Panc1 (cell line): Measurements from ENCODE around the gene MOGAT3. TPM values are rescaled to one million over a fixed set of nuclear protein-coding genes. Genes with fewer than 3 reads are reported as not detected.

Source experiments
- ATAC-seq: fragments of 200-7000 bp; cut with Tn5 transposase; 2 replicates; pipeline ENCODE4 v1.9.1; 2020; ENCODE audit warnings: mild to moderate bottlenecking, moderate library complexity
- BruUV-seq: library from RNA; stranded (reverse); fragments of 400-500 nt; replicated peaks from 2 replicates; lab custom pipeline; 2021; lab: Mats Ljungman, UMichigan
- CTCF ChIA-PET: fragments of 300-600 bp; sonication (Branson Sonifier 250); formaldehyde crosslinking; loops from one replicate; lab custom pipeline; 2022; ENCODE audit warnings: antibody characterized with exemption; lab: Charles Lee
- POLR2A ChIA-PET: fragments of 300-600 bp; sonication (Branson Sonifier 250); formaldehyde crosslinking; loops from one replicate; lab custom pipeline; 2022; ENCODE audit warnings: antibody characterized with exemption; lab: Charles Lee
- DNase-seq: peaks from one replicate; pipeline ENCODE4 v3.0.0-alpha.2; 2010; ENCODE audit warnings: low read depth, low spot score
- H3K27ac ChIP-seq: 2 replicates; pipeline ENCODE4 v1.5.1; 2011; ENCODE audit warnings: mild to moderate bottlenecking, low read length, inconsistent platforms
- H3K27me3 ChIP-seq: fragments of 200-500 bp; sonication (Bioruptor generic); 2 replicates; pipeline ENCODE4 v1.6.0; 2014; ENCODE audit warnings: low read length, inconsistent platforms; ENCODE audit not compliant: control insufficient read depth, insufficient read depth
- H3K36me3 ChIP-seq: fragments of 200-500 bp; sonication (Bioruptor generic); 2 replicates; pipeline ENCODE4 v1.5.1; 2014; ENCODE audit warnings: inconsistent platforms, mild to moderate bottlenecking, low read length, moderate library complexity; ENCODE audit not compliant: control insufficient read depth, insufficient read depth
- H3K4me1 ChIP-seq: 2 replicates; pipeline ENCODE4 v1.5.1; 2011; ENCODE audit warnings: inconsistent platforms, mild to moderate bottlenecking, low read length, moderate library complexity; ENCODE audit not compliant: control insufficient read depth, insufficient read depth
- H3K4me3 ChIP-seq, 2 experiments: 2 replicates each; pipeline ENCODE4 v1.5.1; 2011 to 2012; ENCODE audit warnings: low read depth in 2 of 2, low read length in 2 of 2, mild to moderate bottlenecking in 2 of 2, inconsistent platforms in 1 of 2, moderate library complexity in 1 of 2
- H3K9me3 ChIP-seq: fragments of 200-500 bp; sonication (Bioruptor generic); 2 replicates; pipeline ENCODE4 v1.5.1; 2014; ENCODE audit warnings: low read depth, mild to moderate bottlenecking, inconsistent platforms, low read length, moderate library complexity; ENCODE audit not compliant: control insufficient read depth, insufficient read depth
- POLR2AphosphoS5 ChIP-seq: IDR thresholded peaks from 2 replicates; pipeline ENCODE4 v1.6.1; 2012; ENCODE audit warnings: mild to moderate bottlenecking, low read depth, low read length, moderate library complexity
- SIN3A ChIP-seq: IDR thresholded peaks from 2 replicates; pipeline ENCODE4 v1.6.1; 2012; ENCODE audit warnings: low read depth, mild to moderate bottlenecking, low read length, moderate library complexity, borderline replicate concordance; ENCODE audit not compliant: insufficient read depth
- TCF7L2 ChIP-seq: IDR thresholded peaks from 2 replicates; pipeline ENCODE4 v1.6.1; 2011; ENCODE audit warnings: mild to moderate bottlenecking, low read depth, low read length, inconsistent platforms
- in situ Hi-C: cut with HindIII; loops from 2 replicates; pipeline ENCODE4 v1.10.0; 2016; ENCODE audit warnings: low sequenced_read_pairs, low pct_unique_long_range_greater_than_20kb
- intact Hi-C: fragments of 100-400 bp; cut with micrococcal nuclease; formaldehyde crosslinking; loops from one replicate; pipeline ENCODE4 v1.10.0; 2022; ENCODE audit not compliant: unreplicated experiment
- total RNA-seq: library from RNA; stranded (reverse); gene quantifications from one replicate; pipeline ENCODE4 v1.2.1, GENCODE V29; 2021; ENCODE audit not compliant: unreplicated experiment
- TF ChIP-seq, protein P1 (sequence below): fragments of 450-650 bp; IDR thresholded peaks from 2 replicates; pipeline ENCODE4 v1.5.1; 2017; ENCODE audit warnings: mild to moderate bottlenecking
- TF ChIP-seq, protein P2 (sequence below), 2 experiments: IDR thresholded peaks; 2 replicates each; pipeline ENCODE4 v1.6.1; 2011 to 2012; ENCODE audit warnings: low read depth in 2 of 2, control low read depth in 1 of 2, low read length in 1 of 2, mild to moderate bottlenecking in 1 of 2, moderate library complexity in 1 of 2; ENCODE audit not compliant: insufficient read depth in 1 of 2

Gene MOGAT3
- total RNA-seq, 1 experiment from 2014 or later = 0.23 TPM

DNA sequence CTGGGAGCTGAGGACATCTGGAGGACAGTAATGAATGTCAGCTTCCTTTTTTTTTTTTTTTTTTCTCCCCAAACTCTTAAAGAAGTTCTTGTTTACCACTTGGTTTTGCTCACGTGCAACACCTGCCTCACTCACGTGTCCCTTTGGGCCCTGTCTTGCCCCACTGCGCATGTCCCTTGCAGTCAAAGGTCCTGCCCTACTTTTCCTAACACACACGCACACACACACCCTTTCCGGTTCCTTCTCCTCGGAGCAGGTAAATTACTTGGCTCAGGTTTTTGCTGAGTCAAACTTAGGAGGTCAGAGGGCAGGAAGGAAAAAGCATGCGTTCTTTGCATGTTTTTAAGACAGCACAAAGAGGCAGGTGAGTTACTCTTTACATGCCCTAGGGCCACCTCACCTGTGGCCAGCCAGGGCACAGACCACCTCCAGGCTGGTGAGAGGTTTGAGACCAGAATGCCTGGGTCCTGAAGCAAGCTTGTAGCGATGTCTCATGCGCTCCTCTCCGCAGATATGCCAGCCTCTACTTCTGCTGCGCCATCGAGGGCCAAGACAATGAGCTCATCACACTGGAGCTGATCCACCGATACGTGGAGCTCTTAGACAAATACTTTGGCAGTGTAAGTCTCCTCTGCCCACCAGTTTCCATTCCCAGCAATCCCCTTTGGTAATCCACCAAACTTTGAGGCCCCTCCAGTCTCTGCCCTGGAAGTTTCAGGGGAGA is 43.8 kb downstream of the MOGAT3 start:
- H3K4me3 ChIP-seq = no peak overlapping the region
- DNase-seq (no peak), ATAC-seq (no peak)

DNA sequence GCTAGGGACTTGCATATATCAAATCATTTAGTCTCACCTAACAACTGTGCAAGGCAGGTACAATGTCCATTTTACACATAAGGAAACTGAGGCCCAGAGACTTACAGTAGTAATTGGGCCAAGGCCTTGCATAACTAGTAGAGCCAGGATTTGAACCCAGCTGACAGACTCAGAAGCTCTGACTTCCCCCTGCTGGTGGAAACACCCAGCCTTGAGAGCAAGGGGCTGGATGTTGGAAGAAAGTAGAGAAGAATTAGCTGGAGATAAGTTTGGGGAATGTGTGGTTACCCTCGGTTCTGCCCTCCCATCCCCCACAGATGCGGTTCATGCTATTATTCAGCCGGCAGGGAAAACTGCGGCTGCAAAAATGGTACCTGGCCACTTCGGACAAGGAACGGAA is 44.6 kb downstream of the MOGAT3 start:
- in situ Hi-C loops = no loop called here
- no TSS peak for BruUV-seq
- no peaks in the 10 kb centered on the region; the same call in none of the 2 replicates for H3K36me3 ChIP-seq
- TF ChIP-seq, protein P1, sequence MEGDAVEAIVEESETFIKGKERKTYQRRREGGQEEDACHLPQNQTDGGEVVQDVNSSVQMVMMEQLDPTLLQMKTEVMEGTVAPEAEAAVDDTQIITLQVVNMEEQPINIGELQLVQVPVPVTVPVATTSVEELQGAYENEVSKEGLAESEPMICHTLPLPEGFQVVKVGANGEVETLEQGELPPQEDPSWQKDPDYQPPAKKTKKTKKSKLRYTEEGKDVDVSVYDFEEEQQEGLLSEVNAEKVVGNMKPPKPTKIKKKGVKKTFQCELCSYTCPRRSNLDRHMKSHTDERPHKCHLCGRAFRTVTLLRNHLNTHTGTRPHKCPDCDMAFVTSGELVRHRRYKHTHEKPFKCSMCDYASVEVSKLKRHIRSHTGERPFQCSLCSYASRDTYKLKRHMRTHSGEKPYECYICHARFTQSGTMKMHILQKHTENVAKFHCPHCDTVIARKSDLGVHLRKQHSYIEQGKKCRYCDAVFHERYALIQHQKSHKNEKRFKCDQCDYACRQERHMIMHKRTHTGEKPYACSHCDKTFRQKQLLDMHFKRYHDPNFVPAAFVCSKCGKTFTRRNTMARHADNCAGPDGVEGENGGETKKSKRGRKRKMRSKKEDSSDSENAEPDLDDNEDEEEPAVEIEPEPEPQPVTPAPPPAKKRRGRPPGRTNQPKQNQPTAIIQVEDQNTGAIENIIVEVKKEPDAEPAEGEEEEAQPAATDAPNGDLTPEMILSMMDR = no peak; the same call in 1 of the 2 replicates
- TF ChIP-seq TCF7L2 (no peak), POLR2AphosphoS5 (no peak), SIN3A (no peak)
- TF ChIP-seq, protein P2, sequence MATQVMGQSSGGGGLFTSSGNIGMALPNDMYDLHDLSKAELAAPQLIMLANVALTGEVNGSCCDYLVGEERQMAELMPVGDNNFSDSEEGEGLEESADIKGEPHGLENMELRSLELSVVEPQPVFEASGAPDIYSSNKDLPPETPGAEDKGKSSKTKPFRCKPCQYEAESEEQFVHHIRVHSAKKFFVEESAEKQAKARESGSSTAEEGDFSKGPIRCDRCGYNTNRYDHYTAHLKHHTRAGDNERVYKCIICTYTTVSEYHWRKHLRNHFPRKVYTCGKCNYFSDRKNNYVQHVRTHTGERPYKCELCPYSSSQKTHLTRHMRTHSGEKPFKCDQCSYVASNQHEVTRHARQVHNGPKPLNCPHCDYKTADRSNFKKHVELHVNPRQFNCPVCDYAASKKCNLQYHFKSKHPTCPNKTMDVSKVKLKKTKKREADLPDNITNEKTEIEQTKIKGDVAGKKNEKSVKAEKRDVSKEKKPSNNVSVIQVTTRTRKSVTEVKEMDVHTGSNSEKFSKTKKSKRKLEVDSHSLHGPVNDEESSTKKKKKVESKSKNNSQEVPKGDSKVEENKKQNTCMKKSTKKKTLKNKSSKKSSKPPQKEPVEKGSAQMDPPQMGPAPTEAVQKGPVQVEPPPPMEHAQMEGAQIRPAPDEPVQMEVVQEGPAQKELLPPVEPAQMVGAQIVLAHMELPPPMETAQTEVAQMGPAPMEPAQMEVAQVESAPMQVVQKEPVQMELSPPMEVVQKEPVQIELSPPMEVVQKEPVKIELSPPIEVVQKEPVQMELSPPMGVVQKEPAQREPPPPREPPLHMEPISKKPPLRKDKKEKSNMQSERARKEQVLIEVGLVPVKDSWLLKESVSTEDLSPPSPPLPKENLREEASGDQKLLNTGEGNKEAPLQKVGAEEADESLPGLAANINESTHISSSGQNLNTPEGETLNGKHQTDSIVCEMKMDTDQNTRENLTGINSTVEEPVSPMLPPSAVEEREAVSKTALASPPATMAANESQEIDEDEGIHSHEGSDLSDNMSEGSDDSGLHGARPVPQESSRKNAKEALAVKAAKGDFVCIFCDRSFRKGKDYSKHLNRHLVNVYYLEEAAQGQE (IDR thresholded peaks at IDR 0.05; ENCODE audit: insufficient read depth in 1 of 2, low read depth in 2 of 2, low read length in 1 of 2) = no peak
- H3K9me3 ChIP-seq = no peaks in the 10 kb centered on the region
- H3K4me1 ChIP-seq = peaks cover 25% of the 10 kb centered on the region
- H3K27me3 ChIP-seq = no peaks in the 10 kb centered on the region
- intact Hi-C loops = no loop called here
- POLR2A ChIA-PET = interaction anchor here (0.5 to 0.6 kb wide), 3 partner anchors 10 to 271 kb away, joined by 3 to 9 read pairs (median 4); partner anchors contain the start of gene UFSP1
- CTCF ChIA-PET = interaction anchor here (0.6 to 2.7 kb wide), 5 partner anchors 13 to 55 kb away, joined by 3 to 26 read pairs (median 5); no protein-coding TSS in a partner anchor
- no peak overlapping the region for H3K27ac ChIP-seq
- ATAC-seq (no peak), DNase-seq (no peak)
- no peak overlapping the region for H3K4me3 ChIP-seq

More for the DNA sequence above, 43.8 kb downstream of the MOGAT3 start:
- no peaks in the 10 kb centered on the region for H3K27me3 ChIP-seq
- H3K9me3 ChIP-seq = no peaks in the 10 kb centered on the region
- BruUV-seq = no TSS peak
- POLR2A ChIA-PET = interaction anchor here (0.6 kb wide), 2 partner anchors 9 to 270 kb away, joined by 3 to 4 read pairs; no protein-coding TSS in a partner anchor
- H3K27ac ChIP-seq = no peak overlapping the region
- intact Hi-C loops = no loop called here
- CTCF ChIA-PET = interaction anchor here (0.6 to 2.7 kb wide), 5 partner anchors 13 to 55 kb away, joined by 3 to 26 read pairs (median 5); no protein-coding TSS in a partner anchor
- in situ Hi-C loops = no loop called here
- TF ChIP-seq TCF7L2 (no peak), POLR2AphosphoS5 (no peak), SIN3A (no peak)
- TF ChIP-seq, protein P1 = no peak
- TF ChIP-seq, protein P2 (IDR thresholded peaks at IDR 0.05; ENCODE audit: insufficient read depth in 1 of 2, low read depth in 2 of 2, low read length in 1 of 2) = no peak
- no peaks in the 10 kb centered on the region; the same call in none of the 2 replicates for H3K36me3 ChIP-seq
- H3K4me1 ChIP-seq = peaks cover 32% of the 10 kb centered on the region
